ENCODE results near the gene NXT1. TPM values are rescaled to one million over a fixed set of nuclear protein-coding genes. Genes with fewer than 3 reads are reported as not detected.

Gene NXT1
- total RNA-seq, 2 experiments from 2014 or later: 26.2 to 28.4 TPM

Other genes with a start within 250 kb of the NXT1 start
- 10 to 100 TPM; 13.5 to 14.3 TPM for gene GZF1, start 11.4 kb downstream of the NXT1 start, total RNA-seq
- 10 to 100 TPM; 16.0 TPM for gene NAPB, start 70.7 kb downstream of the NXT1 start, total RNA-seq
- gene CSTL1, start 88.9 kb downstream of the NXT1 start, total RNA-seq: not detected
- gene CST11, start 102.1 kb downstream of the NXT1 start, total RNA-seq: not detected
- not detected for gene CST8, start 140.3 kb downstream of the NXT1 start, total RNA-seq
- not detected for gene CST9L, start 217.7 kb downstream of the NXT1 start, total RNA-seq

Data from activated CD4-positive, alpha-beta memory T cell treated with anti-CD3 and anti-CD28 coated beads, Interleukin-2, amount 10 ng/mL, durations not matched to agents 7 days and 5 days (primary cell).